Aorta (tissue), 5 donors: ENCODE measurements around the gene ADAT2. TPM values are rescaled to one million over a fixed set of nuclear protein-coding genes. Genes with fewer than 3 reads are reported as not detected.
"Not testable (repeated sequence)": the region's sequence is repeated elsewhere in the genome, so short reads cannot be mapped to it uniquely, and the experiment has no call there.

Experiments
- ATAC-seq: fragments of 200-7000 bp; cut with Tn5 transposase; one replicate; pipeline ENCODE4 v1.9.1; 2022; ENCODE audit warnings: moderate library complexity; ENCODE audit not compliant: low FRiP score
- DNase-seq, 2 donors: peaks; one replicate each; pipeline ENCODE4 v3.0.0-alpha.2; 2020
- H3K27ac ChIP-seq, 2 donors: one replicate each; pipeline ENCODE4 v1.5.1; 2013; ENCODE audit warnings: low read length in 2 of 2, mild to moderate bottlenecking in 2 of 2, moderate library complexity in 2 of 2, control low read depth in 1 of 2, inconsistent platforms in 1 of 2, low read depth in 1 of 2
- H3K27me3 ChIP-seq, 2 donors: one replicate each; pipeline ENCODE4 v1.6.1; 2013; ENCODE audit warnings: control low read depth in 1 of 2, low read length in 1 of 2, mild to moderate bottlenecking in 1 of 2, moderate library complexity in 1 of 2; ENCODE audit not compliant: insufficient read depth in 2 of 2, control insufficient read depth in 1 of 2
- H3K36me3 ChIP-seq, 2 donors: one replicate each; pipeline ENCODE4 v1.6.1; 2013; ENCODE audit warnings: control low read depth in 1 of 2, low read length in 1 of 2, mild to moderate bottlenecking in 1 of 2; ENCODE audit not compliant: insufficient read depth in 2 of 2, control insufficient read depth in 1 of 2
- H3K4me1 ChIP-seq, 2 donors: one replicate each; pipeline ENCODE4 v1.6.1; 2013; ENCODE audit warnings: low read length in 2 of 2, control low read depth in 1 of 2, mild to moderate bottlenecking in 1 of 2, moderate library complexity in 1 of 2; ENCODE audit not compliant: insufficient read depth in 2 of 2, control insufficient read depth in 1 of 2
- H3K4me3 ChIP-seq, 2 donors: one replicate each; pipeline ENCODE4 v1.5.1; 2013; ENCODE audit warnings: low read length in 2 of 2, control low read depth in 1 of 2, mild to moderate bottlenecking in 1 of 2
- H3K9me3 ChIP-seq: one replicate; pipeline ENCODE4 v1.6.1; 2013; ENCODE audit warnings: mild to moderate bottlenecking, low read length; ENCODE audit not compliant: control insufficient read depth
- WGBS, 2 donors: extraction: QIAGEN DNeasy Blood & Tissue Kit; methylation state at CpG; one replicate each; pipeline ENCODE4 v1.1.7; 2013; 5-methylcytosine and 5-hydroxymethylcytosine counted together
- intact Hi-C, 2 donors: fragments of 100-400 bp; cut with DNase I; formaldehyde crosslinking; loops; one replicate each; pipeline versions ENCODE4 v1.14.2 to v1.15.0; 2022
- polyA plus RNA-seq, 2 donors: library from polyadenylated mRNA; stranded (reverse); fragments of 200-250 nt; gene quantifications; one replicate each; pipeline ENCODE4 v1.2.3, GENCODE V29; 2013
- total RNA-seq, 2 donors: library from RNA; stranded (reverse); fragmentation: NEBNext Ultra II Directional; extraction: Animal tissue kit (Norgen Biotek cat#: 25700); gene quantifications; one replicate each; pipeline ENCODE4 v1.2.1, GENCODE V29; 2021
- donor health status: healthy with polysubstance abuse.
- donor health status: Bipolar disorder and iron deficiency.
- donor health status: DM: no; HTN: no; CAD: no.
- donor health status: DM: no; HTN: no; CAD: no.
- donor health status: DM: yes; HTN: yes; CAD: no.

The ADAT2 gene
- total and polyA plus RNA-seq, 4 donors = 1.0 to 9.1 (median 6.7) TPM

GRCh38 chr6:143449714-143450452 is 612 bp downstream of the ADAT2 start:
- intact Hi-C loops = no loop called here
- H3K4me1 ChIP-seq = peaks cover 0 to 2% of the 10 kb centered on the region in 2 donors
- no peaks in the 10 kb centered on the region for H3K27me3 ChIP-seq
- 6% methylated on average over 19 of the region's 19 CpGs for WGBS, 2 donors
- H3K27ac ChIP-seq = peak overlapping the region in 1 of 2 donors; percentile 62
- peak overlapping the region; percentile 73 to 86 for H3K4me3 ChIP-seq
- DNase-seq = peak in 1 of 2 donors; percentile 53
- peak; percentile 34 for ATAC-seq
- no peaks in the 10 kb centered on the region for H3K9me3 ChIP-seq
- H3K36me3 ChIP-seq = no peaks in the 10 kb centered on the region

- Histone ChIP-seq H3K27me3 (no peaks in the 10 kb centered on the region), H3K4me1 (peaks cover 0 to 2% of the 10 kb centered on the region in 2 donors), H3K27ac (no peak overlapping the region), H3K4me3 (peak overlapping the region; percentile 73 to 86), H3K9me3 (no peaks in the 10 kb centered on the region), H3K36me3 (no peaks in the 10 kb centered on the region)
- intact Hi-C loops = no loop called here
- 78 to 79% methylated on average over 6 of the region's 6 CpGs for WGBS, 2 donors
- DNase-seq = no peak
- no peak for ATAC-seq
Observed at GRCh38 chr6:143449082-143449713, 1.3 kb downstream of the ADAT2 start.

DNA sequence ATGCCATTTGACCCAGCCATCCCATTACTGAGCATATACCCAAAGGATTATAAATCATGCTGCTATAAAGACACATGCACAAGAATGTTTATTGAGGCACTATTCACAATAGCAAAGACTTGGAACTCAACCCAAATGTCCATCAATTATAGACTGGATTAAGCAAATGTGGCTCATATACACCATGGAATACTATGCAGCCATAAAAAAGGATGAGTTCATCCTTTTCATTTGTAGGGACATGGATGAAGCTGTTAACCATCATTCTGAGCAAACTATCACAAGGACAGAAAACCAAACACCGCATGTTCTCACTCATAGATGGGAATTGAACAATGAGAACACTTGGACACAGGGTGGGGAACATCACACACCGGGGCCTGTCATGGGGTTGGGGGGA is 2.6 kb downstream of the ADAT2 start:
- H3K4me3 ChIP-seq, H3K27ac ChIP-seq, H3K27me3 ChIP-seq, H3K9me3 ChIP-seq, intact Hi-C loops, DNase-seq, H3K4me1 ChIP-seq, ATAC-seq, H3K36me3 ChIP-seq: not testable (repeated sequence)
- 98 to 99% methylated on average over 2 of the region's 2 CpGs for WGBS, 2 donors

DNA sequence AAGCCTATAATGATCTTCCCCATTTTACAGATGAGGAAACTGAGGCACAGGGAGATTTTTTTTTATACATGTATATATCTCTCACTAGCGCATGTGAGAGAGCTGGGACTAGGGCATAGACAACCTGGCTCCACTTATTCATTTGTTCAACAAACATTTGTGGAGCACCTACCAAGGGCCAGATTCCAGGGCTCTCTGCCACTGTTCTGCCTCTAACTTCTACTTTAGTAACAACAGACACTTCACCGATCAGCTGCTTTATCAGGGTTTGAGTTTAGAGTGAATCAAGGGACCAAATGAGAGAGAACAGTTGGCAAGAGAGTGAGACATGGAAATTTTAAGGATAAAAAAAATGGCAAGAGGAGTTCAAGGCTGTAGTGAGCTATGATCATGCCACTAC is 7.4 kb downstream of the ADAT2 start:
- no peak overlapping the region for H3K27ac ChIP-seq
- 93 to 96% methylated on average over 2 of the region's 2 CpGs for WGBS, 2 donors
- intact Hi-C loops = no loop called here

GRCh38 chr6:143441680-143442545 is 8.6 kb downstream of the ADAT2 start:
- intact Hi-C loops = no loop called here
- no peak for DNase-seq
- H3K27me3 ChIP-seq = no peaks in the 10 kb centered on the region
- 89 to 90% methylated on average over 8 of the region's 8 CpGs for WGBS, 2 donors
- no peak overlapping the region for H3K27ac ChIP-seq
- H3K4me1 ChIP-seq = no peaks in the 10 kb centered on the region
- H3K4me3 ChIP-seq = no peak overlapping the region
- no peaks in the 10 kb centered on the region for H3K9me3 ChIP-seq
- ATAC-seq = no peak
- no peaks in the 10 kb centered on the region for H3K36me3 ChIP-seq

More for the DNA sequence above, 7.4 kb downstream of the ADAT2 start:
- Histone ChIP-seq H3K9me3 (no peaks in the 10 kb centered on the region), H3K36me3 (no peaks in the 10 kb centered on the region), H3K4me1 (no peaks in the 10 kb centered on the region), H3K27me3 (no peaks in the 10 kb centered on the region), H3K4me3 (no peak overlapping the region)
- no peak for ATAC-seq
- DNase-seq = no peak

DNA sequence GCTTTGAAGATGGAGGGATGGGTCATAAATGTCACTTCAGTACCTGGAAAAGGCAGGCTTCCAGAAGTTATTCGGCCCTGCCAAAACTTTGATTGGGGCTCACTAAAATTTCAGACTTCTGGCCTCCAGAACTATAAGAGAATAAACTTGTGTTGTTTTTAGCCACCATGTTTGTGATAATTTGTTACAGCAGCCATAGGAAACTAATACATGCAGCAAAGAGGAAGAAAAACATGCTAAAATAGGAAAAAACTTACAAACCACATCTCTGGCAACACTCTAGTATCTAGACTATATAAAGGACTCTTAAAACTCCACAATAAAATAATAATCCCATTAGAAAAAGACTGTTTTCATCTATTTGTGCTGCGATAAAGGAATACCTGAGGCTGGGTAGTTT is 9.5 kb downstream of the ADAT2 start:
- Histone ChIP-seq H3K4me1 (no peaks in the 10 kb centered on the region), H3K27ac (no peak overlapping the region), H3K9me3 (no peaks in the 10 kb centered on the region), H3K4me3 (no peak overlapping the region), H3K36me3 (no peaks in the 10 kb centered on the region), H3K27me3 (no peaks in the 10 kb centered on the region)
- ATAC-seq (no peak), DNase-seq (no peak)
- intact Hi-C loops = no loop called here
- 97 to 100% methylated on average over 2 of the region's 2 CpGs for WGBS, 2 donors

- H3K4me3 ChIP-seq = no peak overlapping the region
- no peaks in the 10 kb centered on the region for H3K4me1 ChIP-seq
- no peaks in the 10 kb centered on the region for H3K36me3 ChIP-seq
- H3K27ac ChIP-seq = no peak overlapping the region
- ATAC-seq (no peak), DNase-seq (no peak)
- 94 to 96% methylated on average over 4 of the region's 4 CpGs for WGBS, 2 donors
- H3K9me3 ChIP-seq = no peaks in the 10 kb centered on the region
- intact Hi-C loops = loop anchor here in 1 of 2 donors (10.0 kb wide), 1 partner anchor 958 kb away; no protein-coding TSS in a partner anchor
- no peaks in the 10 kb centered on the region for H3K27me3 ChIP-seq
Observed at GRCh38 chr6:143432588-143432987, 17.9 kb downstream of the ADAT2 start.

DNA sequence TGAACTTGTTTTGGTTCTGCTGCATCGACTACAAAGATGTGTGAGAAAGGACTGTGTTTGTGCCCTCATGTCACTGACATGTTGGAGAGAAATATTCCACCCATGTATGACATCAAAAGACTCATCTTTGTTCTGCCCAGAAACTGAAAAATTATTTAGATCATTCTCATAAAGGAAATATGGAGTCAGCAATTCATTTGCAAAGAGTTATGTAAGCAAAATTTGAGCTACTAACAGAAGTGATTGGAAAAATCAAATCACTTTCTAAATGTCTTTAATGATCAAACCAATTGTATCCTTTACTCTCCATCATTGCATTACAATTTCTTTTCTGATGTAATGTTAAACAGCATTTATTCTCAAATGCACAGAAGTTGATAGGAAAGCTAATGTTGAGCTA is 19.3 kb downstream of the ADAT2 start:
- 81 to 84% methylated on average over 1 of the region's 1 CpG for WGBS, 2 donors
- Histone ChIP-seq H3K27me3 (no peaks in the 10 kb centered on the region), H3K9me3 (no peaks in the 10 kb centered on the region), H3K36me3 (no peaks in the 10 kb centered on the region), H3K27ac (no peak overlapping the region), H3K4me1 (no peaks in the 10 kb centered on the region), H3K4me3 (no peak overlapping the region)
- ATAC-seq = no peak
- intact Hi-C loops = loop anchor here in 1 of 2 donors (10.0 kb wide), 1 partner anchor 956 kb away; no protein-coding TSS in a partner anchor
- DNase-seq = no peak
